ENCODE results near the gene GMPR.

- TF ChIP-seq, protein P1, sequence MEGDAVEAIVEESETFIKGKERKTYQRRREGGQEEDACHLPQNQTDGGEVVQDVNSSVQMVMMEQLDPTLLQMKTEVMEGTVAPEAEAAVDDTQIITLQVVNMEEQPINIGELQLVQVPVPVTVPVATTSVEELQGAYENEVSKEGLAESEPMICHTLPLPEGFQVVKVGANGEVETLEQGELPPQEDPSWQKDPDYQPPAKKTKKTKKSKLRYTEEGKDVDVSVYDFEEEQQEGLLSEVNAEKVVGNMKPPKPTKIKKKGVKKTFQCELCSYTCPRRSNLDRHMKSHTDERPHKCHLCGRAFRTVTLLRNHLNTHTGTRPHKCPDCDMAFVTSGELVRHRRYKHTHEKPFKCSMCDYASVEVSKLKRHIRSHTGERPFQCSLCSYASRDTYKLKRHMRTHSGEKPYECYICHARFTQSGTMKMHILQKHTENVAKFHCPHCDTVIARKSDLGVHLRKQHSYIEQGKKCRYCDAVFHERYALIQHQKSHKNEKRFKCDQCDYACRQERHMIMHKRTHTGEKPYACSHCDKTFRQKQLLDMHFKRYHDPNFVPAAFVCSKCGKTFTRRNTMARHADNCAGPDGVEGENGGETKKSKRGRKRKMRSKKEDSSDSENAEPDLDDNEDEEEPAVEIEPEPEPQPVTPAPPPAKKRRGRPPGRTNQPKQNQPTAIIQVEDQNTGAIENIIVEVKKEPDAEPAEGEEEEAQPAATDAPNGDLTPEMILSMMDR (IDR thresholded peaks at IDR 0.05; ENCODE audit: insufficient read depth, low read length, poor library complexity, severe bottlenecking) = no peak
- TF ChIP-seq EZH2phosphoT487 (conservative IDR thresholded peaks at IDR 0.05; ENCODE audit: low read length) = no peak
These were observed 106.4 kb downstream of the GMPR start for GRCh38 chr6:16344756-16345155.

All from SU-DHL-6 (cell line).